Tibial artery (tissue), 4 donors: Measurements from ENCODE around the gene CHDH.
A peak's percentile ranks its signal among the peaks of the same experiment; 100 is the strongest.

Experiments used
- DNase-seq, 2 donors: peaks; one replicate each; pipeline ENCODE4 v3.0.0-alpha.2; 2019
- H3K27ac ChIP-seq, 2 donors: fragments of 200-600 bp; sonication (generic) in 1 of 2; 1 replicate in 1 of 2; 2 replicates in 1 of 2; pipeline ENCODE4 v1.5.1; 2018 to 2019; ENCODE audit warnings: mild to moderate bottlenecking in 1 of 2
- H3K27me3 ChIP-seq, 2 donors: fragments of 200-600 bp; sonication (generic) in 1 of 2; one replicate each; pipeline versions ENCODE4 v1.5.1 to v1.6.0; 2016 to 2019
- H3K36me3 ChIP-seq, 3 donors: fragments of 200-600 bp; sonication (generic) in 2 of 3; one replicate each; pipeline ENCODE4 v1.5.1; 2016 to 2019; ENCODE audit warnings: mild to moderate bottlenecking in 2 of 3
- H3K4me1 ChIP-seq, 4 donors: fragments of 200-600 bp; sonication (generic) in 2 of 4; 1 replicate in 3 of 4; 2 replicates in 1 of 4; pipeline ENCODE4 v1.5.1; 2016 to 2019
- H3K4me3 ChIP-seq, 2 donors: fragments of 200-600 bp; sonication (generic) in 1 of 2; 1 replicate in 1 of 2; 2 replicates in 1 of 2; pipeline ENCODE4 v1.5.1; 2018 to 2019; ENCODE audit warnings: mild to moderate bottlenecking in 2 of 2
- H3K9me3 ChIP-seq, 3 donors: fragments of 200-600 bp; sonication (generic) in 1 of 3; one replicate each; pipeline ENCODE4 v1.5.1; 2016 to 2019
- CTCF ChIP-seq, 2 experiments: fragments of 200-600 bp in 1 of 2; fragments of 450-650 bp in 1 of 2; IDR thresholded peaks; one replicate each; pipeline ENCODE4 v1.5.1; 2017 to 2019; ENCODE audit warnings: antibody characterized with exemption in 2 of 2, mild to moderate bottlenecking in 1 of 2, moderate library complexity in 1 of 2
- intact Hi-C: fragments of 100-400 bp; cut with DNase I; formaldehyde crosslinking; loops from one replicate; pipeline ENCODE4 v1.15.0; 2023; ENCODE audit warnings: low total_unique reads

The CHDH gene

GRCh38 chr3:53835257-53835656 is 11.0 kb downstream of the CHDH start:
- TF ChIP-seq CTCF (IDR thresholded peaks at IDR 0.05): no peak
- H3K27ac ChIP-seq: no peak overlapping the region
- peak in 1 of 2 donors; percentile 19 for DNase-seq
- no peaks in the 10 kb centered on the region for H3K4me1 ChIP-seq
- H3K4me3 ChIP-seq: no peak overlapping the region
- peaks cover 0 to 13% (median 0%) of the 10 kb centered on the region in 3 donors for H3K36me3 ChIP-seq
- intact Hi-C loops: no loop called here
- H3K27me3 ChIP-seq: no peaks in the 10 kb centered on the region
- no peaks in the 10 kb centered on the region for H3K9me3 ChIP-seq

DNA sequence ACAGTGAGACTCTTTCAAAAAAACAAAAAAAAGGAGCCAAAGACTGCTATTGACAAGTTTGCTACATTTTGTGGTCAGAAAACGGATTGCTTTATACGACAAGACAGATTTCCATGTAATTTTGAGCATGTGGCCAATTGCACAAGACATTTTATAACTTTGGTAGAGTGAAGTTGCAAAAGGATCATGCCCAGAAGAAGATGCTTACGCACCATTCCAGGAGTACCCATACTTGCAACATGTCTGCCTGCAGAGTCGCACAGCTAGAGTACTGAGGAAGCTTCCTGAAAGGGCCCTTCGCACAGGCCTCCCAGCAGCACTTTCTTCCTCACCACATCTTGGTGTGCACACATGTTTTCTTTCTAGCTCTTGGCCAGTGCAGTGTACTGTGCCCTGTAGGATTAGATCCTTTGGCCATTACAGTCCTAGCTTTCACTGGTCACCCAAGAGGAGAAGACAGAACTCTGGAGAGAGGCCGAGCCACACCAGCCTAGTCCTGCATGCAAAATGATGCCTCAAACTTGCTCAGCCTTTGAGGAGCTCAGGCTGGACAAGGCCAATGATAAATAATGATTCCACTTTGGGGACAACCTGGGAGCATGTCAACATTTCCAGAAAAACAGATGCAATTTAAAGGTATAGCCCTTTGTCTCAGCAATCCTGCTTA is 11.7 kb downstream of the CHDH start:
- no peak for TF ChIP-seq CTCF (IDR thresholded peaks at IDR 0.05)
- Histone ChIP-seq H3K27me3 (no peaks in the 10 kb centered on the region), H3K4me1 (no peaks in the 10 kb centered on the region), H3K27ac (no peak overlapping the region), H3K4me3 (no peak overlapping the region), H3K36me3 (peaks cover 0 to 13% (median 0%) of the 10 kb centered on the region in 3 donors), H3K9me3 (no peaks in the 10 kb centered on the region)
- intact Hi-C loops: no loop called here
- DNase-seq: peak in 1 of 2 donors; percentile 11

- peak in 1 of 2 donors; percentile 54 for DNase-seq
- Histone ChIP-seq H3K4me1 (no peaks in the 10 kb centered on the region), H3K36me3 (peaks cover 0 to 8% (median 0%) of the 10 kb centered on the region in 3 donors), H3K4me3 (no peak overlapping the region), H3K9me3 (no peaks in the 10 kb centered on the region), H3K27ac (no peak overlapping the region), H3K27me3 (no peaks in the 10 kb centered on the region)
- intact Hi-C loops: no loop called here
- no peak for TF ChIP-seq CTCF (IDR thresholded peaks at IDR 0.05)
Observed at GRCh38 chr3:53833700-53834099, 12.5 kb downstream of the CHDH start.

- no peaks in the 10 kb centered on the region for H3K4me1 ChIP-seq
- no peak overlapping the region for H3K27ac ChIP-seq
- peaks cover 0 to 2% (median 0%) of the 10 kb centered on the region in 3 donors for H3K36me3 ChIP-seq
- no peak overlapping the region for H3K4me3 ChIP-seq
- no peaks in the 10 kb centered on the region for H3K27me3 ChIP-seq
- TF ChIP-seq CTCF (IDR thresholded peaks at IDR 0.05): no peak
- intact Hi-C loops: no loop called here
- no peaks in the 10 kb centered on the region for H3K9me3 ChIP-seq
- DNase-seq: peak in 1 of 2 donors; percentile 56
Observed at GRCh38 chr3:53833053-53833645, 13.1 kb downstream of the CHDH start.

GRCh38 chr3:53830944-53831343 is 15.3 kb downstream of the CHDH start:
- intact Hi-C loops: no loop called here
- H3K4me1 ChIP-seq: no peaks in the 10 kb centered on the region
- H3K27ac ChIP-seq: no peak overlapping the region
- H3K9me3 ChIP-seq: no peaks in the 10 kb centered on the region
- no peaks in the 10 kb centered on the region for H3K27me3 ChIP-seq
- H3K36me3 ChIP-seq: no peaks in the 10 kb centered on the region
- DNase-seq: peak in 1 of 2 donors; percentile 23
- TF ChIP-seq CTCF (IDR thresholded peaks at IDR 0.05): no peak
- H3K4me3 ChIP-seq: no peak overlapping the region
